Measurements from ENCODE around the gene TOLLIP. TPM values are rescaled to one million over a fixed set of nuclear protein-coding genes. Genes with fewer than 3 reads are reported as not detected.

Gene TOLLIP
- total and polyA plus RNA-seq, 2 of the 8 experiments (the other 6 are each of a cell fraction or from before 2014, with no cell fraction given): 23.7 to 34.7 TPM

DNA sequence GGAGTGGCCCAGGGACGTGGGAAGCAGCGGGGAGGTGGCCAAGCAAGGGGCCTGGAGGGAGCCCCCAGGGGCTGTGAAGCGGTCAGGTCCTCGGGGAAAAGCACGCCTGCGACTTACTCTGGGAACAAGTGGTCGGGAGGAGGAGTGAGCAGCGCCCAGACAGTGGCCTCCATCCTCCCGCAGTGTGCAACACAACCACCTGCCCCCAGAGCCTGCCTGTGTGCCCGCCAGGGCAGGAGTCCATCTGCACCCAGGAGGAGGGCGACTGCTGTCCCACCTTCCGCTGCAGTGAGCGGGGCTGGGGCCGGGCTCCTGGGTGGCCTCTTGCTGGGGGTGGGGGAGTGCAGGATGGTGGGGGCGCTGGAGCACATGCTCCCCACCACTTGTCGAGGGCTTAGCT, 51.5 kb downstream of the TOLLIP start:
- no peak overlapping the region for H4K8ac ChIP-seq (ENCODE audit: extremely low read depth, insufficient read depth, low read length)
- H2BK20ac ChIP-seq (ENCODE audit: low read length): no peak overlapping the region
- H2BK5ac ChIP-seq (ENCODE audit: low read depth, low read length): no peak overlapping the region
- no peaks in the 10 kb centered on the region for H3K79me2 ChIP-seq (ENCODE audit: control insufficient read depth in 1 of 2, insufficient read depth in 2 of 2, low read length in 2 of 2)
- H3K4ac ChIP-seq (replicated peaks; ENCODE audit: insufficient read length, low read depth, low read length): no peak overlapping the region
- no peak overlapping the region for H4K91ac ChIP-seq (replicated peaks; ENCODE audit: insufficient read length, low read length)
- H4K20me1 ChIP-seq (replicated peaks in 1 of 2; ENCODE audit: control insufficient read depth in 1 of 2, insufficient read depth in 2 of 2, low read length in 2 of 2): no peaks in the 10 kb centered on the region
- no peaks in the 10 kb centered on the region for H3K36me3 ChIP-seq (ENCODE audit: control insufficient read depth in 2 of 4, insufficient read depth in 4 of 4, low read length in 3 of 4)
- no peak overlapping the region for H3K18ac ChIP-seq (ENCODE audit: extremely low read depth, low read length)
- H2BK15ac ChIP-seq (ENCODE audit: low read length): no peak overlapping the region
- FAIRE-seq (no peak), DNase-seq (ENCODE audit: low read depth in 1 of 2, low spot score in 2 of 2) (no peak)
- ChIA-PET POLR2A (ENCODE audit: partially characterized antibody) (no interaction called here), CTCF (ENCODE audit: partially characterized antibody) (no interaction called here)
- peaks cover 0 to 12% (median 7%) of the 10 kb centered on the region in 4 experiments; a peak in 5 of 7 replicates for H3K4me1 ChIP-seq (replicated peaks in 1 of 4; ENCODE audit: control insufficient read depth in 3 of 4, insufficient read depth in 4 of 4, low read length in 3 of 4)
- no peak overlapping the region for H2BK12ac ChIP-seq (ENCODE audit: low read depth, low read length)
- H3K23ac ChIP-seq (ENCODE audit: insufficient read length): no peak overlapping the region
- H2AFZ ChIP-seq (ENCODE audit: low read length): no peak overlapping the region
- no peak overlapping the region for H3K14ac ChIP-seq (ENCODE audit: insufficient read length)
- no peak overlapping the region for H2AK5ac ChIP-seq (ENCODE audit: low read depth, low read length)
- H3K23me2 ChIP-seq (ENCODE audit: low read depth, low read length): no peaks in the 10 kb centered on the region; the same call in 1 of the 2 replicates
- no peak overlapping the region for H3K56ac ChIP-seq (replicated peaks; ENCODE audit: insufficient read length, low read depth, low read length)
- no peak overlapping the region for H2BK120ac ChIP-seq (replicated peaks; ENCODE audit: low read depth, low read length)
- no peak overlapping the region for H3K27ac ChIP-seq (ENCODE audit: low read depth, low read length)
- H3K9ac ChIP-seq (replicated peaks in 1 of 4; ENCODE audit: extremely low read depth in 1 of 4, low read depth in 3 of 4, low read length in 3 of 4): no peak overlapping the region
- no peak overlapping the region for H3K4me2 ChIP-seq (ENCODE audit: insufficient read depth in 1 of 2, low read depth in 2 of 2, low read length in 2 of 2)
- no peak overlapping the region for H4K5ac ChIP-seq (ENCODE audit: insufficient read length, low read depth, low read length)
- no peak overlapping the region for H3K4me3 ChIP-seq (ENCODE audit: extremely low read depth in 1 of 4, insufficient read depth in 2 of 4, low read depth in 3 of 4, low read length in 4 of 4)
- no peaks in the 10 kb centered on the region for H3K27me3 ChIP-seq (replicated peaks in 1 of 4; ENCODE audit: control insufficient read depth in 3 of 4, extremely low read depth in 1 of 4, insufficient read depth in 3 of 4, low read length in 3 of 4)
- H3K9me3 ChIP-seq (ENCODE audit: insufficient read depth in 2 of 2, low read depth in 1 of 2, low read length in 1 of 2): peaks cover 0 to 14% of the 10 kb centered on the region in 2 experiments; a peak in 1 of 4 replicates
- no peaks in the 10 kb centered on the region for H3K79me1 ChIP-seq (ENCODE audit: low read depth, low read length)
- WGBS, 2 experiments (ENCODE audit: extremely low coverage in 1 of 2, insufficient coverage in 1 of 2, insufficient read length in 1 of 2, insufficient replicate concordance in 2 of 2, low coverage in 1 of 2, low lambda C conversion rate in 2 of 2, missing lambda C conversion rate in 1 of 2): 87% methylated on average over 11 of the region's 16 CpGs; no CpG with 5 or more reads in 1 of the 2 experiments
- TF ChIP-seq, protein P1, sequence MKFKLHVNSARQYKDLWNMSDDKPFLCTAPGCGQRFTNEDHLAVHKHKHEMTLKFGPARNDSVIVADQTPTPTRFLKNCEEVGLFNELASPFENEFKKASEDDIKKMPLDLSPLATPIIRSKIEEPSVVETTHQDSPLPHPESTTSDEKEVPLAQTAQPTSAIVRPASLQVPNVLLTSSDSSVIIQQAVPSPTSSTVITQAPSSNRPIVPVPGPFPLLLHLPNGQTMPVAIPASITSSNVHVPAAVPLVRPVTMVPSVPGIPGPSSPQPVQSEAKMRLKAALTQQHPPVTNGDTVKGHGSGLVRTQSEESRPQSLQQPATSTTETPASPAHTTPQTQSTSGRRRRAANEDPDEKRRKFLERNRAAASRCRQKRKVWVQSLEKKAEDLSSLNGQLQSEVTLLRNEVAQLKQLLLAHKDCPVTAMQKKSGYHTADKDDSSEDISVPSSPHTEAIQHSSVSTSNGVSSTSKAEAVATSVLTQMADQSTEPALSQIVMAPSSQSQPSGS (IDR thresholded peaks at IDR 0.05; ENCODE audit: low read length): no peak
- no peak for TF ChIP-seq YY1 (IDR thresholded peaks at IDR 0.05; ENCODE audit: low read depth, low read length)
- no peak for TF ChIP-seq KDM5A (IDR thresholded peaks at IDR 0.05; ENCODE audit: low read length)
- no peak for TF ChIP-seq CBX5 (IDR thresholded peaks at IDR 0.05; ENCODE audit: low read depth, low read length)
- no peak for TF ChIP-seq POLR2A (IDR thresholded peaks at IDR 0.05; ENCODE audit: control extremely low read depth in 1 of 2, low read depth in 2 of 2, low read length in 2 of 2)
- no peak for TF ChIP-seq BCL11A (IDR thresholded peaks at IDR 0.05; ENCODE audit: low read depth in 2 of 2, low read length in 2 of 2)
- TF ChIP-seq, protein P2, sequence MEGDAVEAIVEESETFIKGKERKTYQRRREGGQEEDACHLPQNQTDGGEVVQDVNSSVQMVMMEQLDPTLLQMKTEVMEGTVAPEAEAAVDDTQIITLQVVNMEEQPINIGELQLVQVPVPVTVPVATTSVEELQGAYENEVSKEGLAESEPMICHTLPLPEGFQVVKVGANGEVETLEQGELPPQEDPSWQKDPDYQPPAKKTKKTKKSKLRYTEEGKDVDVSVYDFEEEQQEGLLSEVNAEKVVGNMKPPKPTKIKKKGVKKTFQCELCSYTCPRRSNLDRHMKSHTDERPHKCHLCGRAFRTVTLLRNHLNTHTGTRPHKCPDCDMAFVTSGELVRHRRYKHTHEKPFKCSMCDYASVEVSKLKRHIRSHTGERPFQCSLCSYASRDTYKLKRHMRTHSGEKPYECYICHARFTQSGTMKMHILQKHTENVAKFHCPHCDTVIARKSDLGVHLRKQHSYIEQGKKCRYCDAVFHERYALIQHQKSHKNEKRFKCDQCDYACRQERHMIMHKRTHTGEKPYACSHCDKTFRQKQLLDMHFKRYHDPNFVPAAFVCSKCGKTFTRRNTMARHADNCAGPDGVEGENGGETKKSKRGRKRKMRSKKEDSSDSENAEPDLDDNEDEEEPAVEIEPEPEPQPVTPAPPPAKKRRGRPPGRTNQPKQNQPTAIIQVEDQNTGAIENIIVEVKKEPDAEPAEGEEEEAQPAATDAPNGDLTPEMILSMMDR (IDR thresholded peaks at IDR 0.05; ENCODE audit: control extremely low read depth in 1 of 3, insufficient read depth in 1 of 3, low read depth in 1 of 3, low read length in 3 of 3): no peak
- TF ChIP-seq RBBP5 (IDR thresholded peaks at IDR 0.05; ENCODE audit: borderline replicate concordance, low read depth, low read length): no peak
- TF ChIP-seq CREB1 (IDR thresholded peaks at IDR 0.05): no peak
- TF ChIP-seq TCF12 (IDR thresholded peaks at IDR 0.05; ENCODE audit: low read depth, low read length): no peak
- TF ChIP-seq TEAD4 (IDR thresholded peaks at IDR 0.05; ENCODE audit: low read depth, low read length): no peak
- TF ChIP-seq SIX5 (IDR thresholded peaks at IDR 0.05; ENCODE audit: low read depth, low read length): no peak
